Measurements from ENCODE around the gene IFT27.

- TF ChIP-seq CTCF (IDR thresholded peaks at IDR 0.05) (no peak), POLR2AphosphoS5 (IDR thresholded peaks at IDR 0.05) (no peak), POLR2A (IDR thresholded peaks at IDR 0.05) (no peak)
Measured at GRCh38 chr22:36797374-36797773, 21.5 kb upstream of the IFT27 start.

Measured in transverse colon (tissue), 4 donors.